OCI-LY1 (cell line): ENCODE results near the gene AGRN.

Experiments used
- H2AFZ ChIP-seq: fragments of 200-600 bp; sonication (generic), shearing (Covaris generic); 2 replicates; pipeline ENCODE4 v1.6.0; 2014; ENCODE audit warnings: antibody characterized with exemption, mild to moderate bottlenecking, low read length
- H3F3A ChIP-seq: fragments of 200-600 bp; sonication (generic), shearing (Covaris generic); 2 replicates; pipeline ENCODE4 v1.6.0; 2014; ENCODE audit warnings: mild to moderate bottlenecking, antibody characterized with exemption, low read length, moderate library complexity; ENCODE audit not compliant: insufficient read depth
- H3K27ac ChIP-seq: fragments of 200-600 bp; sonication (generic); 2 replicates; pipeline ENCODE4 v1.5.1; 2014; ENCODE audit warnings: low read length, mixed run types, mild to moderate bottlenecking, low read depth; ENCODE audit not compliant: poor library complexity, severe bottlenecking
- H3K27me3 ChIP-seq: fragments of 200-600 bp; sonication (generic); 2 replicates; pipeline ENCODE4 v1.6.0; 2014; ENCODE audit warnings: antibody characterized with exemption, mild to moderate bottlenecking, low read length, moderate library complexity; ENCODE audit not compliant: insufficient read depth
- H3K36me3 ChIP-seq: fragments of 200-600 bp; sonication (generic); 2 replicates; pipeline ENCODE4 v1.6.1; 2014; ENCODE audit warnings: mild to moderate bottlenecking, antibody characterized with exemption, low read length, moderate library complexity, mixed read lengths; ENCODE audit not compliant: insufficient read depth
- H3K4me1 ChIP-seq: fragments of 200-600 bp; sonication (generic); 2 replicates; pipeline ENCODE4 v1.5.1; 2014; ENCODE audit warnings: mild to moderate bottlenecking, low read length, moderate library complexity; ENCODE audit not compliant: insufficient read depth, severe bottlenecking
- H3K4me2 ChIP-seq: fragments of 200-600 bp; sonication (generic), shearing (Covaris generic); 2 replicates; pipeline ENCODE4 v1.6.1; 2014; ENCODE audit warnings: low read length
- H3K4me3 ChIP-seq: fragments of 200-600 bp; sonication (generic); 2 replicates; pipeline ENCODE4 v1.5.1; 2014; ENCODE audit warnings: low read length, low read depth, mild to moderate bottlenecking, mixed read lengths; ENCODE audit not compliant: poor library complexity, severe bottlenecking
- H3K79me2 ChIP-seq: fragments of 200-600 bp; shearing (Covaris generic); 2 replicates; pipeline ENCODE4 v1.6.1; 2016; ENCODE audit warnings: mixed run types, low read length, mixed read lengths; ENCODE audit not compliant: insufficient read depth
- H3K9ac ChIP-seq: fragments of 200-600 bp; sonication (generic), shearing (Covaris generic); 2 replicates; pipeline ENCODE4 v1.6.1; 2014; ENCODE audit warnings: mild to moderate bottlenecking, low read length, mixed read lengths
- H3K9me2 ChIP-seq: fragments of 200-600 bp; sonication (generic), shearing (Covaris generic); 2 replicates; pipeline ENCODE4 v1.6.1; 2014; ENCODE audit warnings: low read depth, mild to moderate bottlenecking, low read length, mixed read lengths
- H3K9me3 ChIP-seq: fragments of 200-600 bp; shearing (Covaris generic); 2 replicates; pipeline ENCODE4 v1.6.1; 2014; ENCODE audit warnings: low read length, mixed read lengths
- H4K20me1 ChIP-seq: fragments of 200-600 bp; sonication (generic), shearing (Covaris generic); 2 replicates; pipeline ENCODE4 v1.6.0; 2016; ENCODE audit warnings: mild to moderate bottlenecking, low read length; ENCODE audit not compliant: insufficient read depth
- CTCF ChIP-seq: fragments of 200-600 bp; sonication (generic), shearing (Covaris generic); IDR thresholded peaks from 2 replicates; pipeline ENCODE4 v1.5.1; 2017; ENCODE audit warnings: mild to moderate bottlenecking, antibody characterized with exemption, low read length, moderate library complexity, mixed read lengths
- EZH2 ChIP-seq: fragments of 200-600 bp; sonication (generic), shearing (Covaris generic); IDR thresholded peaks from 2 replicates; pipeline ENCODE4 v1.8.0; 2017; ENCODE audit warnings: borderline replicate concordance, mixed run types, mild to moderate bottlenecking, antibody characterized with exemption, low read length, moderate library complexity, mixed read lengths

Gene AGRN

GRCh38 chr1:1033731-1034438 is 14.0 kb downstream of the AGRN start:
- H3K36me3 ChIP-seq, result no peaks in the 10 kb centered on the region
- peak overlapping the region; percentile 56 for H3K4me3 ChIP-seq
- H3K27me3 ChIP-seq, result peaks cover 12% of the 10 kb centered on the region; the same call in 1 of the 2 replicates
- H3K4me2 ChIP-seq, result peak overlapping the region; percentile 43; the same call in 1 of the 2 replicates
- H3F3A ChIP-seq, result no peaks in the 10 kb centered on the region
- no peak overlapping the region for H3K27ac ChIP-seq
- H3K9me3 ChIP-seq, result no peaks in the 10 kb centered on the region
- no peaks in the 10 kb centered on the region for H3K9me2 ChIP-seq
- H3K9ac ChIP-seq, result no peak overlapping the region
- H2AFZ ChIP-seq, result no peak overlapping the region
- no peaks in the 10 kb centered on the region for H4K20me1 ChIP-seq
- peaks cover 6% of the 10 kb centered on the region for H3K4me1 ChIP-seq
- no peaks in the 10 kb centered on the region for H3K79me2 ChIP-seq
- TF ChIP-seq EZH2 (no peak), CTCF (no peak)

GRCh38 chr1:1034439-1034781 is 14.5 kb downstream of the AGRN start:
- TF ChIP-seq EZH2 (no peak), CTCF (no peak)
- Histone ChIP-seq H3K4me2 (no peak overlapping the region), H3K9me3 (no peaks in the 10 kb centered on the region), H3K9ac (no peak overlapping the region), H3K4me1 (peaks cover 6% of the 10 kb centered on the region), H3K36me3 (no peaks in the 10 kb centered on the region), H2AFZ (no peak overlapping the region), H3K27me3 (peaks cover 12% of the 10 kb centered on the region; the same call in 1 of the 2 replicates), H3K27ac (no peak overlapping the region), H3K79me2 (no peaks in the 10 kb centered on the region), H3K4me3 (no peak overlapping the region), H4K20me1 (no peaks in the 10 kb centered on the region), H3K9me2 (no peaks in the 10 kb centered on the region), H3F3A (no peaks in the 10 kb centered on the region)

GRCh38 chr1:1035291-1035943 is 15.5 kb downstream of the AGRN start:
- no peaks in the 10 kb centered on the region for H3K9me3 ChIP-seq
- TF ChIP-seq CTCF (no peak), EZH2 (no peak)
- H4K20me1 ChIP-seq, result no peaks in the 10 kb centered on the region
- no peak overlapping the region for H3K4me2 ChIP-seq
- peaks cover 6% of the 10 kb centered on the region for H3K4me1 ChIP-seq
- no peak overlapping the region for H3K9ac ChIP-seq
- H3K27ac ChIP-seq, result no peak overlapping the region
- H3K4me3 ChIP-seq, result no peak overlapping the region
- H2AFZ ChIP-seq, result no peak overlapping the region
- H3F3A ChIP-seq, result no peaks in the 10 kb centered on the region
- no peaks in the 10 kb centered on the region for H3K9me2 ChIP-seq
- no peaks in the 10 kb centered on the region for H3K36me3 ChIP-seq
- peaks cover 12% of the 10 kb centered on the region; the same call in 1 of the 2 replicates for H3K27me3 ChIP-seq
- no peaks in the 10 kb centered on the region for H3K79me2 ChIP-seq
